HepG2 (cell line): ENCODE measurements around the gene EXOSC9. TPM values are rescaled to one million over a fixed set of nuclear protein-coding genes. Genes with fewer than 3 reads are reported as not detected.

Source experiments
- ATAC-seq: fragments of 200-7000 bp; cut with Tn5 transposase; 3 replicates; pipeline ENCODE4 v1.9.1; 2020; ENCODE audit warnings: mild to moderate bottlenecking, moderate library complexity
- BruUV-seq: library from RNA; stranded (reverse); fragments of 400-500 nt; replicated peaks from 2 replicates; lab custom pipeline; 2021; lab: Mats Ljungman, UMichigan
- CTCF ChIA-PET: fragments of 300-600 bp; formaldehyde crosslinking; extraction: SDS; loops from one replicate; lab custom pipeline; 2021; ENCODE audit warnings: low total read pairs, inconsistent platforms, low intra/inter-chr PET ratio; lab: Yijun Ruan, JAX
- POLR2A ChIA-PET: fragments of 350-600 bp; sonication (Branson Sonifier 250); formaldehyde crosslinking; loops from one replicate; lab custom pipeline; 2020; ENCODE audit warnings: antibody characterized with exemption, inconsistent platforms; lab: Yijun Ruan, JAX
- DNase-seq: peaks from one replicate; pipeline ENCODE4 v3.0.0-alpha.2; 2015; ENCODE audit warnings: low spot score
- FAIRE-seq: peaks from 3 replicates; lab custom pipeline; 2011; peaks lifted over from hg19 to GRCh38; lab: Jason Lieb, UNC
- H2AFZ ChIP-seq: one replicate; pipeline ENCODE4 v1.6.1; 2011; ENCODE audit warnings: low read length, inconsistent platforms
- H3K27ac ChIP-seq: fragments of 300-600 bp; 3 replicates; pipeline ENCODE4 v1.8.0; 2011; ENCODE audit warnings: mixed run types, mild to moderate bottlenecking, mixed read lengths, low read length, inconsistent platforms; ENCODE audit not compliant: insufficient read depth; ENCODE audit errors: extremely low read length
- H3K27me3 ChIP-seq, 2 experiments: fragments of 200-600 bp in 1 of 2; 2 replicates in 1 of 2; 3 replicates in 1 of 2; pipeline versions ENCODE4 v1.6.0 to v1.8.0; 2011; ENCODE audit warnings: low read length in 2 of 2, mild to moderate bottlenecking in 2 of 2, moderate library complexity in 2 of 2, inconsistent platforms in 1 of 2; ENCODE audit not compliant: insufficient read depth in 2 of 2, control insufficient read depth in 1 of 2
- H3K36me3 ChIP-seq, 2 experiments: fragments of 200-600 bp in 1 of 2; replicated peaks in 1 of 2; 2 replicates in 1 of 2; 3 replicates in 1 of 2; pipeline versions ENCODE4 v1.5.1 to v1.8.0; 2011; ENCODE audit warnings: low read length in 2 of 2, inconsistent platforms in 1 of 2; ENCODE audit not compliant: insufficient read depth in 2 of 2, control insufficient read depth in 1 of 2
- H3K4me1 ChIP-seq: 2 replicates; pipeline ENCODE4 v1.5.1; 2012; ENCODE audit warnings: low read length, inconsistent platforms; ENCODE audit not compliant: insufficient read depth
- H3K4me2 ChIP-seq: 2 replicates; pipeline ENCODE4 v1.6.0; 2011; ENCODE audit warnings: low read depth, low read length, inconsistent platforms
- H3K4me3 ChIP-seq, 3 experiments: fragments of 200-600 bp in 1 of 3; sonication (generic), shearing (Covaris generic) in 1 of 3; replicated peaks in 1 of 3; 2 replicates each; pipeline ENCODE4 v1.5.1; 2011 to 2016; ENCODE audit warnings: low read length in 3 of 3, inconsistent platforms in 2 of 3, low read depth in 2 of 3, mild to moderate bottlenecking in 2 of 3, control low read depth in 1 of 3, mixed read lengths in 1 of 3; ENCODE audit not compliant: insufficient read depth in 1 of 3
- H3K79me2 ChIP-seq: one replicate; pipeline ENCODE4 v1.6.1; 2011; ENCODE audit warnings: low read length, inconsistent platforms; ENCODE audit not compliant: insufficient read depth
- H3K9ac ChIP-seq: 2 replicates; pipeline ENCODE4 v1.6.0; 2011; ENCODE audit warnings: mild to moderate bottlenecking, low read depth, low read length, inconsistent platforms; ENCODE audit not compliant: insufficient read depth
- H3K9me3 ChIP-seq: 2 replicates; pipeline ENCODE4 v1.5.1; 2012; ENCODE audit warnings: mild to moderate bottlenecking, low read length
- H4K20me1 ChIP-seq: 2 replicates; pipeline ENCODE4 v1.6.0; 2011; ENCODE audit warnings: inconsistent platforms, mild to moderate bottlenecking, low read length, moderate library complexity; ENCODE audit not compliant: insufficient read depth
- AGO1 ChIP-seq: fragments of 200-400 bp; formaldehyde crosslinking; IDR thresholded peaks from 2 replicates; pipeline ENCODE4 v1.6.1; 2017; ENCODE audit warnings: mild to moderate bottlenecking, low read depth, low read length, moderate library complexity; ENCODE audit not compliant: poor library complexity, severe bottlenecking
- CBX1 ChIP-seq: IDR thresholded peaks from one replicate; pipeline ENCODE4 v1.6.1; 2016; ENCODE audit warnings: antibody characterized with exemption, low read depth
- FOXC1 ChIP-seq: sonication (generic); formaldehyde crosslinking; IDR thresholded peaks from 2 replicates; pipeline ENCODE4 v1.8.0; 2022; ENCODE audit warnings: mild to moderate bottlenecking, missing genetic modification reagents, borderline replicate concordance
- NFYB ChIP-seq: sonication (generic); formaldehyde crosslinking; IDR thresholded peaks from 2 replicates; pipeline ENCODE4 v1.4.0; 2020; ENCODE audit warnings: missing genetic modification reagents
- PHB2 ChIP-seq: fragments of 450-650 bp; IDR thresholded peaks from 2 replicates; pipeline ENCODE4 v1.6.1; 2018; ENCODE audit not compliant: partially characterized antibody
- PRDM4 ChIP-seq: sonication (generic); formaldehyde crosslinking; IDR thresholded peaks from 2 replicates; pipeline ENCODE4 v1.9.0; 2021; ENCODE audit warnings: missing genetic modification reagents, borderline replicate concordance
- ZBTB3 ChIP-seq: sonication (generic); formaldehyde crosslinking; IDR thresholded peaks from 2 replicates; pipeline ENCODE4 v1.4.0; 2020; ENCODE audit warnings: low read depth, mild to moderate bottlenecking, moderate library complexity, missing genetic modification reagents, borderline replicate concordance
- ZBTB40 ChIP-seq, 2 experiments: fragments of 450-650 bp in 1 of 2; sonication (generic) in 1 of 2; formaldehyde crosslinking in 1 of 2; IDR thresholded peaks; 2 replicates each; pipeline versions ENCODE4 v1.6.1 to v1.8.0; 2016 to 2022; ENCODE audit warnings: antibody characterized with exemption in 1 of 2, mild to moderate bottlenecking in 1 of 2, missing genetic modification reagents in 1 of 2
- ZNF33A ChIP-seq: sonication (generic); formaldehyde crosslinking; IDR thresholded peaks from 2 replicates; pipeline ENCODE4 v1.5.1; 2020; ENCODE audit warnings: missing genetic modification reagents, mild to moderate bottlenecking, moderate library complexity, borderline replicate concordance
- ZNF652 ChIP-seq: IDR thresholded peaks from 2 replicates; pipeline ENCODE4 v1.6.1; 2016; ENCODE audit warnings: low read depth, borderline replicate concordance
- WGBS: methylation state at CpG from one replicate; pipeline ENCODE4 v1.1.6; 2017; ENCODE audit warnings: low lambda C conversion rate; 5-methylcytosine and 5-hydroxymethylcytosine counted together
- in situ Hi-C: cut with HindIII; loops from 2 replicates; pipeline ENCODE4 v1.10.0; 2017; ENCODE audit warnings: low pct_unique_long_range_greater_than_20kb; ENCODE audit not compliant: extremely low pct_ligation_motif_present
- intact Hi-C: fragments of 100-400 bp; cut with micrococcal nuclease; formaldehyde crosslinking; loops from one replicate; pipeline ENCODE4 v1.10.0; 2022; ENCODE audit not compliant: unreplicated experiment
- polyA plus RNA-seq, 8 experiments: library from polyadenylated mRNA; depleted of rRNA in 3 of 8; stranded (reverse) in 7 of 8; unstranded in 1 of 8; fragments of >200 nt; fragmentation: Illumina TruSeq in 4 of 8; extraction: Trizol in 4 of 8; gene quantifications; 2 replicates each; pipeline versions ENCODE4 v1.2.1 to v1.2.3, GENCODE V29; 2011 to 2016; ENCODE audit warnings: low read depth in 4 of 8, missing spikeins in 1 of 8, mixed read lengths in 1 of 8; ENCODE audit not compliant: insufficient read depth in 1 of 8
- total RNA-seq, 5 experiments: library from RNA; depleted of rRNA; stranded (reverse); fragments of >200 nt; fragmentation: Illumina TruSeq; extraction: Trizol; gene quantifications; 2 replicates each; pipeline ENCODE4 v1.2.3, GENCODE V29; 2016; ENCODE audit warnings: low read depth in 1 of 5

Gene EXOSC9
- total and polyA plus RNA-seq, 2 of the 13 experiments (the other 11 are each of a cell fraction or from before 2014, with no cell fraction given) = 26.0 to 48.0 TPM

- no peak for TF ChIP-seq ZBTB3 (CRISPR knock-in tag)
Measured at GRCh38 chr4:121777625-121778024, 23.5 kb upstream of the EXOSC9 start (continued).

- H3K4me3 ChIP-seq = no peak overlapping the region
- in situ Hi-C loops (no loop called here), intact Hi-C loops (no loop called here)
- ChIA-PET CTCF (no interaction called here), POLR2A (no interaction called here)
- peaks cover 0 to 14% of the 10 kb centered on the region in 2 experiments; a peak in 4 of 5 replicates for H3K27me3 ChIP-seq
- no peak for ATAC-seq
- no TSS peak for BruUV-seq
- H3K9me3 ChIP-seq = no peaks in the 10 kb centered on the region
- WGBS = 23% methylated on average over 8 of the region's 8 CpGs
- DNase-seq = no peak
- no peaks in the 10 kb centered on the region for H3K36me3 ChIP-seq
- H3K79me2 ChIP-seq = no peaks in the 10 kb centered on the region
- no peak overlapping the region for H3K9ac ChIP-seq
- FAIRE-seq = no peak
- H3K4me1 ChIP-seq = no peaks in the 10 kb centered on the region
- no peak overlapping the region for H3K27ac ChIP-seq
- H2AFZ ChIP-seq = no peak overlapping the region
- no peaks in the 10 kb centered on the region for H4K20me1 ChIP-seq
- no peak overlapping the region for H3K4me2 ChIP-seq
- TF ChIP-seq AGO1 (no peak), PHB2 (no peak), NFYB (CRISPR knock-in tag) (no peak), FOXC1 (CRISPR knock-in tag) (no peak), ZNF33A (CRISPR knock-in tag) (no peak), CBX1 (no peak), ZBTB40 (IDR thresholded peaks at IDR 0.05) (no peak), ZBTB40 (CRISPR knock-in tag; IDR thresholded peaks at IDR 0.05) (no peak), ZNF652 (CRISPR knock-in tag) (no peak), PRDM4 (CRISPR knock-in tag) (no peak)
Measured at GRCh38 chr4:121778991-121779628, 22.0 kb upstream of the EXOSC9 start.
